ENCODE data around the gene FADS6. TPM values are rescaled to one million over a fixed set of nuclear protein-coding genes. Genes with fewer than 3 reads are reported as not detected.
A peak's percentile ranks its signal among the peaks of the same experiment; 100 is the strongest.

FADS6 gene
- total and polyA plus RNA-seq, 2 experiments from 2014 or later: 0.42 to 0.73 TPM

- TF ChIP-seq EZH2phosphoT487 (IDR thresholded peaks at IDR 0.05; ENCODE audit: unreplicated experiment) (no peak), JUNB (IDR thresholded peaks at IDR 0.05; ENCODE audit: unreplicated experiment) (no peak), CREB1 (CRISPR knock-in tag; IDR thresholded peaks at IDR 0.05; ENCODE audit: low read depth) (no peak), CTCF (conservative IDR thresholded peaks at IDR 0.05; ENCODE audit: low read depth in 2 of 2) (no peak), EZH2 (IDR thresholded peaks at IDR 0.05; ENCODE audit: low read depth, unreplicated experiment) (no peak), ZNF331 (CRISPR knock-in tag; IDR thresholded peaks at IDR 0.05; ENCODE audit: low read depth) (no peak), POLR2AphosphoS5 (IDR thresholded peaks at IDR 0.05; ENCODE audit: low read depth) (no peak), STAT1 (IDR thresholded peaks at IDR 0.05; ENCODE audit: unreplicated experiment) (no peak), NANOG (IDR thresholded peaks at IDR 0.05; ENCODE audit: borderline replicate concordance) (no peak), ZNF462 (CRISPR knock-in tag; IDR thresholded peaks at IDR 0.05) (no peak), ETS1 (IDR thresholded peaks at IDR 0.05) (no peak), ZNF114 (CRISPR knock-in tag; IDR thresholded peaks at IDR 0.05) (no peak), REST (IDR thresholded peaks at IDR 0.05; ENCODE audit: unreplicated experiment) (no peak)
- Mint-ChIP-seq H3K4me3 (no peak overlapping the region), H3K27ac (no peak overlapping the region), H3K4me1 (peaks cover 7% of the 10 kb centered on the region; the same call in 1 of the 3 replicates), H3K36me3 (ENCODE audit: low read depth) (no peaks in the 10 kb centered on the region), H3K27me3 (ENCODE audit: insufficient read depth, low read depth, poor library complexity) (peaks cover 7% of the 10 kb centered on the region), H3K9me3 (no peaks in the 10 kb centered on the region)
- ATAC-seq (peak; percentile 24; the same call in 1 of the 3 replicates), DNase-seq (ENCODE audit: low spot score) (no peak)
- Histone ChIP-seq H3F3A (replicated peaks; ENCODE audit: low read depth) (no peaks in the 10 kb centered on the region), H4K20me1 (replicated peaks; ENCODE audit: insufficient read depth) (peaks cover 6% of the 10 kb centered on the region; the same call in 1 of the 2 replicates), H3K79me2 (replicated peaks; ENCODE audit: insufficient read depth) (no peaks in the 10 kb centered on the region), H3K4me1 (ENCODE audit: insufficient read depth) (no peaks in the 10 kb centered on the region), H2AFZ (no peak overlapping the region), H3K9me2 (ENCODE audit: insufficient read depth) (no peaks in the 10 kb centered on the region), H3K27ac (ENCODE audit: low read depth) (no peak overlapping the region), H3K36me3 (ENCODE audit: insufficient read depth) (no peaks in the 10 kb centered on the region), H3K4me2 (no peak overlapping the region), H3K4me3 (no peak overlapping the region), H3K27me3 (ENCODE audit: insufficient read depth) (no peaks in the 10 kb centered on the region)
Observed at GRCh38 chr17:74833501-74834377, 59.7 kb downstream of the FADS6 start.

All from GM23338 (cell line).